ENCODE data around the gene UBE2F. TPM values are rescaled to one million over a fixed set of nuclear protein-coding genes. Genes with fewer than 3 reads are reported as not detected.
A peak's percentile ranks its signal among the peaks of the same experiment; 100 is the strongest.

The UBE2F gene
- total and polyA plus RNA-seq, 10 donors = 32.1 to 73.9 (median 47.5) TPM

DNA sequence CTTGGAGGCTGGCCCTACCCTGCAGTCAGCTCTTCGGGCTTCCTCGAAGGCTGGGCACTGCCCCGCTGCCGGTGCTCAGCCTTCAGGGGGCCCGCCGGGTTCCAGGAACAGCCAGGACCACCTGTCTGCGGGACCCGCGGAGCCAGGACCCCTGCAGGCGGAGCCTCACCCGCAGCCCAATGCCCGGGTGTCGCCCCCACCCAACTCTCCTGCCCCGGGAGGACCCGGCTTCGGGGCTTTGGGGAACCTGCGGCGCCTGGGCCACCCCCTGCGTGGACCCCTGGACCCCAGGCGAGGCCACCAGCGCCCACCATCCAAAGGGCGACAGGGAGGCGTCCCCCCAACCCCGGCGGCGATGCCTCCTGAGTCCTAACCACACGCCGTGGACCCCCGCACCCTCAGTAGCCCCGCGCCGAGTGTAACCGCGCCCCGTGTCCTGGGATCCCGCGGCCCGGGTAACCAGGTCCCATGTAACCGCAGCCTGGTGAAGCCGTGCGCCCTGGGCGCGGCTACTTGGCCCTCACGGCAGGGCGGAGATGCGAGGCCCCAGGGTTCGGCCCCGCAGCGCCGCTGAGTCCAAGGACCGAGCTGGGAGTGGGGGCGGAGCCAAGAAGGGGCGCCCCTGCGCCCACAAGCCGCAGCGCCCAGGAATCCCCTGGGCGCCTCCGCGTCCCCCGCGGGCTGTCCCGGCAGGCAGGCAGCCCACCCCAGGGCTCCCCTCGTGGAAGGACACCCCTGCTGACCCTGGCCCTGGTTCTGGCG lies 11.0 kb upstream of the UBE2F start:
- Histone ChIP-seq H3K4me3 (peak overlapping the region in 6 of 8 donors; percentile 10 to 55 (median 19)), H3K27me3 (replicated peaks in 1 of 7) (peaks cover 0 to 47% (median 18%) of the 10 kb centered on the region in 7 donors), H3K9me3 (no peaks in the 10 kb centered on the region), H3K4me1 (peaks cover 3 to 15% (median 11%) of the 10 kb centered on the region in 6 donors), H3K36me3 (no peaks in the 10 kb centered on the region), H3K27ac (no peak overlapping the region)
- DNase-seq = no peak
- 9 to 39% (median 15%) methylated on average over 26 to 64 of the region's 64 CpGs for WGBS, 5 donors
- TF ChIP-seq, protein P1, sequence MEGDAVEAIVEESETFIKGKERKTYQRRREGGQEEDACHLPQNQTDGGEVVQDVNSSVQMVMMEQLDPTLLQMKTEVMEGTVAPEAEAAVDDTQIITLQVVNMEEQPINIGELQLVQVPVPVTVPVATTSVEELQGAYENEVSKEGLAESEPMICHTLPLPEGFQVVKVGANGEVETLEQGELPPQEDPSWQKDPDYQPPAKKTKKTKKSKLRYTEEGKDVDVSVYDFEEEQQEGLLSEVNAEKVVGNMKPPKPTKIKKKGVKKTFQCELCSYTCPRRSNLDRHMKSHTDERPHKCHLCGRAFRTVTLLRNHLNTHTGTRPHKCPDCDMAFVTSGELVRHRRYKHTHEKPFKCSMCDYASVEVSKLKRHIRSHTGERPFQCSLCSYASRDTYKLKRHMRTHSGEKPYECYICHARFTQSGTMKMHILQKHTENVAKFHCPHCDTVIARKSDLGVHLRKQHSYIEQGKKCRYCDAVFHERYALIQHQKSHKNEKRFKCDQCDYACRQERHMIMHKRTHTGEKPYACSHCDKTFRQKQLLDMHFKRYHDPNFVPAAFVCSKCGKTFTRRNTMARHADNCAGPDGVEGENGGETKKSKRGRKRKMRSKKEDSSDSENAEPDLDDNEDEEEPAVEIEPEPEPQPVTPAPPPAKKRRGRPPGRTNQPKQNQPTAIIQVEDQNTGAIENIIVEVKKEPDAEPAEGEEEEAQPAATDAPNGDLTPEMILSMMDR (IDR thresholded peaks at IDR 0.05 in 8 of 11, conservative IDR thresholded peaks at IDR 0.05 in 3 of 11) = no peak
- no peak for TF ChIP-seq POLR2AphosphoS5 (IDR thresholded peaks at IDR 0.05)
- no peak for TF ChIP-seq POLR2A (IDR thresholded peaks at IDR 0.05)
- intact Hi-C loops (cut with DNase I; ENCODE audit: low total_unique reads) = no loop called here

DNA sequence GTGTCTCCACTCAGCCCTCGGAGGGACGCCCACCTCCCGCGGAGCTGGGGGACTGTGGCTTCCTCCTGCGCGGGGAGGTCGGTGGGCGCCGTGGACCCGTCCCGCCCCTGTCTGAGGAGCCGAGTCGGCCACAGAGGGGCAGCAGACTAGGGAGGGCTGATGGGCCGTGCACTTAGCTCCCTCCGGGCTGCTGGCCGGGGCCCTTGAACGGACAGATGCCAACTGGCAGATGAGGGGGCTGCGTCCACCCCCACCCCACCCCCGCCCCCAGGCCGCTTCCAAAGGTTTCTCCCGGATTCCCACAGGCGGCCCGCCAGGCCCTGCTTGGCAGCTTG lies 10.4 kb upstream of the UBE2F start:
- Histone ChIP-seq H3K9me3 (peaks cover 0 to 4% (median 1%) of the 10 kb centered on the region in 8 donors), H3K27ac (no peak overlapping the region), H3K4me3 (peak overlapping the region in 5 of 8 donors; percentile 16 to 55 (median 21)), H3K4me1 (peaks cover 3 to 15% (median 11%) of the 10 kb centered on the region in 6 donors), H3K27me3 (replicated peaks in 1 of 7) (peaks cover 0 to 47% (median 18%) of the 10 kb centered on the region in 7 donors), H3K36me3 (no peaks in the 10 kb centered on the region)
- intact Hi-C loops (cut with DNase I; ENCODE audit: low total_unique reads) = no loop called here
- 20 to 70% (median 30%) methylated on average over 4 to 23 of the region's 23 CpGs for WGBS, 5 donors
- TF ChIP-seq, protein P1 (IDR thresholded peaks at IDR 0.05 in 8 of 11, conservative IDR thresholded peaks at IDR 0.05 in 3 of 11) = no peak
- no peak for TF ChIP-seq POLR2AphosphoS5 (IDR thresholded peaks at IDR 0.05)
- no peak for TF ChIP-seq POLR2A (IDR thresholded peaks at IDR 0.05)
- no peak for DNase-seq

GRCh38 chr2:237961637-237962036 lies 5.2 kb upstream of the UBE2F start:
- WGBS, 5 donors = 77 to 96% (median 88%) methylated on average over 5 of the region's 5 CpGs
- Histone ChIP-seq H3K36me3 (no peaks in the 10 kb centered on the region), H3K9me3 (peaks cover 0 to 24% (median 20%) of the 10 kb centered on the region in 8 donors)

More at GRCh38 chr2:237961637-237962036, 5.2 kb upstream of the UBE2F start:
- no peak overlapping the region for H3K27ac ChIP-seq
- DNase-seq = no peak
- peaks cover 0 to 11% (median 7%) of the 10 kb centered on the region in 6 donors for H3K4me1 ChIP-seq
- no peak overlapping the region for H3K4me3 ChIP-seq
- peaks cover 0 to 12% (median under 1%) of the 10 kb centered on the region in 7 donors for H3K27me3 ChIP-seq (replicated peaks in 1 of 7)
- intact Hi-C loops (cut with DNase I; ENCODE audit: low total_unique reads) = loop anchor here (10.0 kb wide), 1 partner anchor 93 kb away; no protein-coding TSS in a partner anchor
- TF ChIP-seq, protein P1 (IDR thresholded peaks at IDR 0.05 in 8 of 11, conservative IDR thresholded peaks at IDR 0.05 in 3 of 11) = no peak
- TF ChIP-seq POLR2A (IDR thresholded peaks at IDR 0.05) (no peak), POLR2AphosphoS5 (IDR thresholded peaks at IDR 0.05) (no peak)
